Measurements from ENCODE around the gene YAF2.
A peak's percentile ranks its signal among the peaks of the same experiment; 100 is the strongest.

Gene YAF2

GRCh38 chr12:42238240-42239140 lies at the start of gene YAF2:
Gene YAF2, minus strand, starts transcription at chr12:42238248. Its CDS starts 68 bp downstream, at chr12:42238180.
- peak within 1 kb of the TSS; percentile 74 for H3K4me3 ChIP-seq (ENCODE audit: low read depth, low read length)
- DNase-seq (ENCODE audit: low read depth): peak; percentile 50
- TF ChIP-seq, protein P1, sequence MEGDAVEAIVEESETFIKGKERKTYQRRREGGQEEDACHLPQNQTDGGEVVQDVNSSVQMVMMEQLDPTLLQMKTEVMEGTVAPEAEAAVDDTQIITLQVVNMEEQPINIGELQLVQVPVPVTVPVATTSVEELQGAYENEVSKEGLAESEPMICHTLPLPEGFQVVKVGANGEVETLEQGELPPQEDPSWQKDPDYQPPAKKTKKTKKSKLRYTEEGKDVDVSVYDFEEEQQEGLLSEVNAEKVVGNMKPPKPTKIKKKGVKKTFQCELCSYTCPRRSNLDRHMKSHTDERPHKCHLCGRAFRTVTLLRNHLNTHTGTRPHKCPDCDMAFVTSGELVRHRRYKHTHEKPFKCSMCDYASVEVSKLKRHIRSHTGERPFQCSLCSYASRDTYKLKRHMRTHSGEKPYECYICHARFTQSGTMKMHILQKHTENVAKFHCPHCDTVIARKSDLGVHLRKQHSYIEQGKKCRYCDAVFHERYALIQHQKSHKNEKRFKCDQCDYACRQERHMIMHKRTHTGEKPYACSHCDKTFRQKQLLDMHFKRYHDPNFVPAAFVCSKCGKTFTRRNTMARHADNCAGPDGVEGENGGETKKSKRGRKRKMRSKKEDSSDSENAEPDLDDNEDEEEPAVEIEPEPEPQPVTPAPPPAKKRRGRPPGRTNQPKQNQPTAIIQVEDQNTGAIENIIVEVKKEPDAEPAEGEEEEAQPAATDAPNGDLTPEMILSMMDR (IDR thresholded peaks at IDR 0.05; ENCODE audit: control insufficient read depth, extremely low read depth, insufficient read depth): no peak

DNA sequence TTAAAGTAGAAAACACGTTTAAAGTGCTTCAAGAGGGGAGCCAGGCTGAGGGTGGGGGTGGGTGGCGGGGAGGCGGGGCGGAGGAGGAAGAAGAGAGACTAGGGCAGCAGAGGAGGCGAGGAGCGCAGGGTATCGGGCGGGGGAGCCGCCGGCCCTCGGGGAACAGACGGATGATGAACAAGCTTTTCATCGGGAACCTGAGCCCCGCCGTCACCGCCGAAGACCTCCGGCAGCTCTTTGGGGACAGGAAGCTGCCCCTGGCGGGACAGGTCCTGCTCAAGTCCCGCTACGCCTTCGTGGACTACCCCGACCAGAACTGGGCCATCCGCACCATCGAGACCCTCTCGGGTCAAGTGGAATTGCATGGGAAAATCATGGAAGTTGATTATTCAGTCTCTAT lies 48.7 kb upstream of the YAF2 start:
- H3K4me3 ChIP-seq (ENCODE audit: low read depth, low read length): no peak overlapping the region
- DNase-seq (ENCODE audit: low read depth): no peak
- TF ChIP-seq, protein P1 (IDR thresholded peaks at IDR 0.05; ENCODE audit: control insufficient read depth, extremely low read depth, insufficient read depth): no peak

DNA sequence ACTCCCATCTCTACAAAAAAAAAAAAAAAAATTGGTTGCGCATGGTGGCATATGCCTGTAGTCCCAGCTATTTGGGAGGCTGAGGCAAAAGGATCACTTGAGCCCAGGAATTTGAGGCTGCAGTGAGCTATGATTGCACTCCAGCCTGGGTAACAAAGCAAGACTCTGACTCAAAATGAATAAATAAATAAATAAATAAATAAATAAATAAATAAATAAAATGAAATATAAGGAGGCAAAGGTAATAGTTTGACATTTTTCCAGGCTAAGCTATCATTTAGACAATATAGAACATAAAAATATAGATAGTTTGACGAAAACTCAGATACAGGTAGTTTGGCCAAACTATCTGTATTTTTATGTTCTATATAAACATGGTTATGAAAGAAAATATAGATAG lies 47.4 kb upstream of the YAF2 start:
- TF ChIP-seq, protein P1 (IDR thresholded peaks at IDR 0.05; ENCODE audit: control insufficient read depth, extremely low read depth, insufficient read depth): no peak
- DNase-seq (ENCODE audit: low read depth): no peak
- no peak overlapping the region for H3K4me3 ChIP-seq (ENCODE audit: low read depth, low read length)

- TF ChIP-seq, protein P1 (IDR thresholded peaks at IDR 0.05; ENCODE audit: control insufficient read depth, extremely low read depth, insufficient read depth): no peak
- DNase-seq (ENCODE audit: low read depth): no peak
- H3K4me3 ChIP-seq (ENCODE audit: low read depth, low read length): no peak overlapping the region
These were observed 46.8 kb upstream of the YAF2 start for GRCh38 chr12:42284876-42285275.

DNA sequence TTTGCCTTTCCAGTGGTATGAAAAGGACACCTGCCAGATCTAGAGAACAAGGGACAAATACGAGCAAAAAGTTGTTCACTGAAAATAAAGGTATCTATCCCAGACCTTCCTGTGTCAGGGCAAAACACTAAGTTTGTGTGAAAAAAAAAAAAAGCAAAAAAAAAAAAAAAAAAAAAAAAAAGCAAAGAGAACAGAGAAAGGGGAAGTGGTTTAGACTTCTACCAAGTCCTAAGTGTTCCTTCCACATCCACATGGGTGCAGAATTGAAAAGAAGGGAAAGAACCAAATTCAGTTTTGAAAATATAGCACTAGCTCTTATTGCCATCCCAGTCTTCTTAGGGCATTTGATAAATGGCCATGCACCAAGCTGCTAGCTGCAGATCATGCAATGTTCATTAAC lies 46.1 kb upstream of the YAF2 start:
- no peak for DNase-seq (ENCODE audit: low read depth)
- TF ChIP-seq, protein P1 (IDR thresholded peaks at IDR 0.05; ENCODE audit: control insufficient read depth, extremely low read depth, insufficient read depth): no peak
- no peak overlapping the region for H3K4me3 ChIP-seq (ENCODE audit: low read depth, low read length)

- TF ChIP-seq, protein P1 (IDR thresholded peaks at IDR 0.05; ENCODE audit: control insufficient read depth, extremely low read depth, insufficient read depth): no peak
- no peak for DNase-seq (ENCODE audit: low read depth)
- no peak overlapping the region for H3K4me3 ChIP-seq (ENCODE audit: low read depth, low read length)
These were observed 45.7 kb upstream of the YAF2 start for GRCh38 chr12:42283739-42284138.

Measured in LNCaP clone FGC (cell line).